Measurements from ENCODE around the gene TMEM150B.

TMEM150B gene

DNA sequence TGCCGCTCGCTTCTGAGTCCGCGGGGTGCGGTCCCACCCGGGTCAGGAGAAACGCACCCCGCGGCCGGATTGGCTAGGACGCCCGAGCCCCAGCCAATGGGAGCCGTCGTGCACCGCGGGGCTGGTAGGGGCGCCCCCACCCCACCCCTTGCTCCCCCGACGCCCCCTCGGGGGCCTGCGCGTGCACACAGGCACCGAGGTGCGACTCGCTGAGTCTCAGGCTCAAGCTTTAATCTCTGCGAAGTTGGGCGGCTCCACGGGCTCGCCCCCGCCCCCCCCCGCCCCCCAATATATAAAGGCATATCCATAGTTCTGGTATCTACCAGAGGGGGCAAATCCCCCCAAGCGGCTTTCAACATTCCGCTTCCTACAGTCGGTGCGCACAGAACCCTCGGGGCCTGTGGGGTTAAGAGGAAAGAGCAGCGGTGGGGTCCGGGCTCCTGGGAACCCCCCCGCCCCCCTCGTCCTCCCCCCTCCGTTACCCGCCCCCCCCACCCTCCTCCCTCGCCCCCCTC is 29.6 kb upstream of the TMEM150B start, which contains the start of gene COX6B2:
Gene COX6B2 (minus strand): TSS at position 22 of the 515 bp plus-strand sequence. CDS start 198 bp downstream, outside the sequence.
- DNase-seq: no peak

DNA sequence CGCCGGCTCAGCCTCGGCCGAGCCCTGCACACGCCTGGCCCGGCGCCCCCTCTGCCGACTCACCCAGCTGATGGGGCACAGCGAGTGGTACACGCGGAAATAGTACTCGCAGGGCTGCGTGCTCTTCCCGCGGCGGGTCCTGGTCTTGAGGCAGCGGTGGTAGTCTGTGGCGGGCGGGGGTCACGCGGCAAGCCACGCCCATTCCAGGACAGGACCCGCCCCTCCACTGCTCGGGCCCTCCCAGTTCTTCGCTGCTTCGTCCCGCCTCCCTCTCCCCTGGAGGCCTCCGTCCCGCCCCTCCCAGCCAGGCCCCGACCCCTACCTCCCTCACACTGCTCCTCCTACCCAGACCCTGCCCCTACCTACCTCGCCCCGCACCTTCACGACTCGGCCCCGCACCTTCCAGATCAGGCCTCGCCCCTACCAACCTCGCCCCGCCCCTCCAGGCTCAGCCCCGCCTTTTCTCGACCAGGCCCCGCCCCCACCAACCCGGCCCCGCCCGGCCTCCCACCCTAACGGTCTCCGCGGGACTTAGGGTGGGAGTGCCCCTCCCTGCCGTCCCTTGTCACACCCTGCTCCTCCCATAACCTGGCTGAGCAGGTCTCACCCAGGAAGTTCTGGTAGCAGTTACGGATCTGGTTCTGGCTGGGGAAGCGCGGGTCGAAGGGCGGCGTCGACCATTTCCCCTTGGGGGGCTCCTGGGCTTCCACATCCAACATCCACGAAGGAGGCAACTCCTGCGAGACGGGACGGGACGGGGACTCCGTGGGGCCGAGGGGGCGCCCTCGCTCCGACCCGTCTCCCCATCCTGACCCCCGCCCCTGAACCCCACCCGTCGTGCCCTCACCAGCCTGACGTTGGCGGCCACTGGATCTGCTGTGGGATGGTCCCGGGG is 28.9 kb upstream of the TMEM150B start:
- DNase-seq: peak; percentile 42

DNA sequence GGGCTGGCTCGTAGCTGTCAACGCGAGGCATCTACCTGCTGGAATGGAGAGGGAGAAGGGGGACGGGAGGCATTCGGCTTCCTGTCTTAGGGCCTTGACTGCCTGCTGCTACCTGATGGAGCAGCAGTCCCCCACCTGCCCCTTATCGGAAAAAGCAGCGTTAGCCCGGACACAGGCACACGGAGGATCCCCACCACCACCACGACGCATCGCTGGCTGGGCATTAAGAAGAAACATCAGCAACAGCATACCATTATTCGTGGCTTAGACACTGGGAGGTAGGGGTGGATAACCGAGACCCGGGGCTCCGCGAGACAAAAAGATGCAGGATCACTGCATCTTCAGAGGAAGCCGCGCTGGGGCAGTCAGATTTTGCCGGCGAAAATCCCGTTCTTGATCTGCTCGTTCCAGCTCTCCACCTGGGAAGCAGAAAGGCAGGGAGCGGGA is 28.2 kb upstream of the TMEM150B start:
- DNase-seq: no peak

DNA sequence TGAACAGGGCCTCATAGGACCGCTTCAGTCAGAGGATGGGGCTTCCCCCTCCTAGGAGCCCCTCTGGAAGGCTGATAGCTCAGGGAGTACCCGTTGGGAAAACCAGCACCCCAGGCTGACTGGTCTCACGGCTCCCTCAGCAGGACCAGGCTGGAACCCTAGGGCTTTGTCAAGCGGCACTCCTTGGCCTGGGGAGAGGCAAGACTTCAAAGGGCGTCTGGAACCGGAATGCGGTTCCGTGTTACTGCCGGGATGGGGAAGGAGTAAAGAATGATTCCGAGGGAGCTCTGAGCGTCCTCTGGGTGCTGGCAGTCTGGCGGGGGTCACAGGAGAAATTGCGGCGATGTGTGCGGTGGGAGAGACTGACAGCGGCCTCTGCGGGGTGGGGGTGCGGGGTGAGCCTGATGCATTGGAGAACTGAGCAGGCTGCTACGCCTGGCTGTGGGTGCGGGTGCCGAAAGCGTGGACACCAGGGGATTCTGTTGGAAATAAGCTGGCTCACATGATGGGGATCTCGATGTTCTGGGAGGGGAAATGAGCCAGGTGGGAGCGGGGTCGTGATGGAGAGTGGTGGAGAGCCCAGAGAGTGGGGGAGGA is 27.5 kb upstream of the TMEM150B start:
- DNase-seq: no peak

DNA sequence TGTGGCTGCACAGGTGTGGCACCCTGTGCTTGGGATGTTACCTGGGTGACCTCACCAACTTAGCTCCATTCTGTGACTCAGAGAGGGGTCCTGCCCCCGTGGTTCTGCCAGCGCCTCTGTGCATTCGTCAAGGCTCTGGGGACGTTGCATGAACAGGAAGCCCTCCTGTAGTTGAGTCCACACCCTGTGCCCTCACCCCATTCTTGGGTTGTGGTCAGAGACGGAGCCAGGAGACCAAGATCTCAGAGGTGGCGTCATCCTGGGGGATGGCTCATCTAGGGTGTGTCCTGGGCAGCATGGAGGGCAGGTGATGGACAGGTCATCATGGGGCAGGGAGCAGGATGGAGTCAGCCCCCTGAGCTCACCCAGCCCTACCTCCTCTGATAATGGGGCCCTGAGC is 26.9 kb upstream of the TMEM150B start:
- DNase-seq: no peak

DNA sequence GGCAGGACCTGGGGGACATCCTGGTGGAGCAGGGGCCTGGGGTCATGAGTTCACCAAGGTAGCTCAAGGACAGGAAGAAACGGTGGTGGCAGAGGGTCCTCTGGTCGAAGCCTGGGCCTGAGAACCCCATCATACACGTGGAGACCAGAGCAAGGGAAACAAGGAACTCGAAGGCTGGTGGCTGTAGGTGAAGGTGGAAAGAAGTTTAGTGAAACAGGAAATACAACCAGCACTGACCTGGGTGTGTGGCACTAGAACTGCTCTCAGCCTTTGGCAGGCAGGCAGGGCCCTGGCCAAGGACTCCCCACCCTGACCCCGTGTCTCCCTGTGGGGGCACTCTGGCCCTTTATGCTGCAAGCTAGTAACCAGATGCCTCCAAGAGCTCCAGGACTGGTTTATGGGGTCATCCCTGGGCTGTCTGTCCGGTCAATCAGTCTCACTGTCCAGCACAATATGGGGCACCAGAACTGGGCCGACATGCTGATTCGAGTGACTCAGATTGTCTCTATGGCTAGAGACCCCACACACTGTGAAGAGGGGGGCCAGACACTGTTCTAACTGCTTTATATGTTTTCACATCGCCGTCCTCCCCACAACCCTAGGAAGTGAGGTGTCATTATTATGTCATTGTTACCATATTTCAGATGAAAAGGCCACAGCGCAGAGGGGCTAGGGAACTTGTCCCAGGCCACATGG is 25.6 kb upstream of the TMEM150B start:
- no peak for DNase-seq

DNA sequence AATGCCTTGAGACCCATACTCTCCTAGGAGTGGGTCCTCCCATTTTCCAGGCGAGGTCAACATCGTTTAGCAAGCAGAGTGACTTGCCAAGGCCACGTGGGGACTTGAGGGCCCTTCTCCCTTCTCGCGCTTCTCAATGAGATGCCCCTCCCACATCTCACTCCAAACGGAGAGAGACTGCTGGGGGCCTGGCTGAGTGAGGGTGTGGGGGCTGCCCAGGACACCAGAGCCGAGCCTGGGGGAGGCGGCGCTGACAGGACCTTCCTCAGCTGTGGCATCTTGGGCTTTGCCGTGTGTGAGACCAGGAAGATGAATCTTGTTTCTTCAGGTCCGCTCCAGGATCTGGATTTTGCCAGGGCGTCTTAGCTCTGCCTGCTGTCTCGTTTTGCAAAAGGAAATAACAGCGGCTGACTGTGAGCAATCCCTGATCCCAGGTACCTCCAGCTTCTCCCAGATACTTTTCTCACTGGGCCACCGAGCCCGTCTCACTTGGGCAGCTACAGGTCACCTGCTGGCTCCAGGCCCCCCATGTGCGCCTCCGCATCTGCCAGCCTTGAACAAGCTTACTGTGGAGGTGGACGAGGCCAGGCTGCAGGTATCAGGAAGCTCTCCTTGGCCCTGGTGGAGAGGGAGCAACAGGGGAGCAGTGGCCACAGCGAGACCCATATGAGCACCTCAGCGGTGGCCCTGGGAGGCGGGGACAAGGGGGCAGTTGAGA is 23.3 kb upstream of the TMEM150B start:
- DNase-seq: no peak

DNA sequence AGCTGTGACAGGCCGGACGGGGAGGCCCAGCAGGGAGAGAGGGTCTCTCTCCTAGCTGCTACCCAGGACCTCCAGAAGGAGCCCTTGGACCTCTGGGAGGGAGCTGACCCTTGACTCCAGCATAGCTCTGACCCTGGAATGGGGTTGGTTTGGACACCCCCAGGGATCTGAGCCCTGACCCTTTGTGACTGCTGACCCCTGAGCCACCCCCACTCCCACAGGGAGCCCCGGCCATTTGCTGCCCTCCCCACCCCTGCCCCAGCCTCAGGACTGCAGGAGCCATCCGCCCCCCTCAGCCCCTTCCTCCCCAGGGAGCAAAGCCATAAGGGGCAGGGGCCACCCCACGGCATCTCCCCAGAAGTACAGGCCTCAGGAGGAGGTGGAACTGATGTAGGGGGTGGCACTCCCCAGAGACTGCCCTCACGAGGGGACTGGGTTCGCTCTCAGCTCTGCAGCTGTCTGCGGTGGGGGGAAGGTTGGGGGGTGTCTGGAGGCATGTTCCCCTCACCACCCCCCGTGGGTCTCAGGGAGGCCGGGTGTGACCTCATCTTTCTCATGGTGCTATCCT is 22.4 kb upstream of the TMEM150B start:
- DNase-seq: no peak

DNA sequence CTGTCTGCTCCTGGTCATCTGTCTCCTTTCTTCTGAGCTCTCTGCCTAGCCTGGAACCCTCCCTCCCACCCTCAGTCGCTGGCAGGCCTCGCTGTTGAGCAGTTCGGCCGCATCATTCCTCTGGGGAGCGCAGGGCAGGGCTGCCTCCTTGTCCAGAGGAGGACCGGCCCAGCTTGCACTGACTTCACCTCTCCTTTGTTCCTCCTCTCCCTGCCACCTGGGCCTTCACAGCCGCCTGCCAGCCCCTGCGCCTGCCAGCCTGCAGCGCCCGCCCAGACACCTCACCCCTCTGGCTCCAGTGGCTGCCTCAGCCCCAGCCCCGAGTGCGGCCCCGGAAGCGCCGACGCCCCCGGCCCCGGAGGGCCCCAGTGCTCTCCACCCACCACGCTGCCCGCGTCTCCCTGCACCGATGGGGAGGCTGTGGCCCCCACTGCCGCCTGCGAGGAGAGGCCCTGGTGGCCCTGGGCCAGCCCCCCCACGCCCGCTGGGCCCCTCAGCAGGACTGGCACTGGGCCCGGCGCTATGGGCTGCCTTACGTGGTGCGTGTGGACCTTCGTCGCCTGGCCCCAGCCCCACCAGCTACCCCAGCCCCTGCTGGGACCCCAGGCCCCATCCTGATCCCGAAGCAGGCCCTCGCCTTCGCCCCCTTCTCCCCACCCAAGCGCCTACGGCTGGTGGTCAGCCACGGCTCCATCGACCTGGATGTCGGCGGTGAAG is 21.7 kb upstream of the TMEM150B start:
- no peak for DNase-seq

DNA sequence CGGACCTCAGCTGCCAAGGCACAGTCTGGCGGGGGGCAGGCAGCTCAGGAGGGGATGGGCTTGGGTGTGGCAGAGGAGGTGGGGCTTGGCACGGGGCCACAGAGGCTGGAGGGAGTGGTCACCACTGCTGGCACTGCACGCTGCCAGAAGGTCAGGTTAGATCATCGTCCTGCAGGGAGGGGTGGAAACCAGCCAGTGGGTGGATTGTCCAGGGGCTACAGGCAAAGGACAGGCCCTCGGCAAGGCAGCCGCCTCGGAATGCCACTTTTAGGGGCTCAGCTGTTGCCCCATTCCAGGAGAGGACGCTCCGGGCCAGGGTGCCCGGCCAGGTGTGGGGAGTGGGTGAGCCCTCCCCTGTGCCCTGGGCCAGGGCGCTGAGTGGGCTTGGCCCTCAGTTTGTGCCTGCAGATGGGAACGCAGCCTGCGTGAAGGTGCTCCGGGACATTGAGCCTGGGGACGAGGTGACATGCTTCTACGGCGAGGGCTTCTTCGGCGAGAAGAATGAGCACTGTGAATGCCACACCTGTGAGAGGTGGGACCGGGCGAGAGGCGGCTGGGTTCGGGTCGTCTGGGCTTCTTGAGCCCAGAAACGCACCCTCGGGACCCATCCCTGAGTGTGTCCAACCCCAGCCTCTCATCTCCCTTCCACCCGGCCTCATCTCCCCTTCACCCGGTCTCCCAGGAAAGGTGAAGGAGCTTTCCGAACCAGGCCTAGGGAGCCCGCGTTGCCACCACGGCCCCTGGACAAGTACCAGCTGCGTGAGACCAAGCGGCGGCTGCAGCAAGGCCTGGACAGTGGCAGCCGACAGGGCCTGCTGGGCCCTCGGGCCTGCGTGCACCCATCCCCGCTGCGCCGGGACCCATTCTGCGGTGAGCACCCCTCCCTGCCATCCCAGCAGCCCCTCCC is 20.9 kb upstream of the TMEM150B start:
- DNase-seq: no peak

DNA sequence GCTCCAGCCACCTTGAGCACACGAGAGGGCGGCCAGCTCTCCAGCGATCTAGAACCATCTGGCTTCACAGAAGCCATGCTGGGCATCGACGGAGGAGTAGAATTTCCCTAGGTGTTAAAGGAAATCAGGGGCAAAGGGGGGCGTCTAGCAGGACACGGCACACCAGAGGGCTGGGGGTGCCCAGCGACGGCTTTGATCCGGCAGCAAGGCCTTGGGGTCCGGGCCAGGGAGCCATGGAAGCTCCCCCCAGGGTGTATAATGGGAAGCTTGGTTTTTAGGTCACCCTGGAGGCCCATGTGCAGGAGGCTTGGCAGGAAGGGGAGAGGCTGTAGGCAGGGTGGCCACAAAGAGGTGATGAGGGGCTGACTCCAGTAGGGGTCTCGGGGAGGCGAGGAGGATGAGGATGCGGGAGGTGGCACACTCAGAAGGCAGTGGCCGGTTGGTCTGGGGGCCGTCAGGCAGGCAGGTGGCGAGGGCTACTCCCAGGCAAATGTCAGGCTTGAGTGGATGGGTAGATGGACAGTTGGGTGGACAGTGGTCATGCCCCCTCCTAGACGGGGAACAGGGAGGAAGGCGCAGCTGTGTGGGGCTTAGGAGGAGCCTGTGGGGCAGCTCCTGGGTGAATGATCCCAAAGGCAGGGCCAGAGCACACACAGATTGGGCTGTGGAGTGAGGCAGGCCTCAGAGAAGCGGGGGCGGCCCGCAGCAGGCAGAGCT is 20.1 kb upstream of the TMEM150B start:
- no peak for DNase-seq

DNA sequence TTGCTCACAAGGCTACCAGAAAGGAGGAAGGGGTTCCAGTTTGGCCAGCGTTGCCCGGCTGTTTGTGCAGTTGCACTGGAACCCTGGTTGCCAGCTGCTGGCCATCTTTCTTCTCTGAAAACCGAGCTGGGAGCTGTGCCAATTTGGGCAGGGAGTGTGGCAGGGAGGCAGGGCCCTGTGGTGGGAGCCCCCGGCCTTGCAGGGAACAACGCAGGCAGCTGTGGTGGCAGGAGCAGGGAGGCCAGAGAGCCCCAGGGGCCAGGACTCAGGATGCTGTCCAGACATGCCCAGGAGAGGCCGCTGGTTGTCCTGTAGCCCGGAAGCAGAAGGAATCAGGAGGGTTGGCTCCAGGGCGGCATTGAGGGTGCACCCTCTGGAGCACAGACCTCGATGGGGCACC is 19.3 kb upstream of the TMEM150B start:
- no peak for DNase-seq

DNA sequence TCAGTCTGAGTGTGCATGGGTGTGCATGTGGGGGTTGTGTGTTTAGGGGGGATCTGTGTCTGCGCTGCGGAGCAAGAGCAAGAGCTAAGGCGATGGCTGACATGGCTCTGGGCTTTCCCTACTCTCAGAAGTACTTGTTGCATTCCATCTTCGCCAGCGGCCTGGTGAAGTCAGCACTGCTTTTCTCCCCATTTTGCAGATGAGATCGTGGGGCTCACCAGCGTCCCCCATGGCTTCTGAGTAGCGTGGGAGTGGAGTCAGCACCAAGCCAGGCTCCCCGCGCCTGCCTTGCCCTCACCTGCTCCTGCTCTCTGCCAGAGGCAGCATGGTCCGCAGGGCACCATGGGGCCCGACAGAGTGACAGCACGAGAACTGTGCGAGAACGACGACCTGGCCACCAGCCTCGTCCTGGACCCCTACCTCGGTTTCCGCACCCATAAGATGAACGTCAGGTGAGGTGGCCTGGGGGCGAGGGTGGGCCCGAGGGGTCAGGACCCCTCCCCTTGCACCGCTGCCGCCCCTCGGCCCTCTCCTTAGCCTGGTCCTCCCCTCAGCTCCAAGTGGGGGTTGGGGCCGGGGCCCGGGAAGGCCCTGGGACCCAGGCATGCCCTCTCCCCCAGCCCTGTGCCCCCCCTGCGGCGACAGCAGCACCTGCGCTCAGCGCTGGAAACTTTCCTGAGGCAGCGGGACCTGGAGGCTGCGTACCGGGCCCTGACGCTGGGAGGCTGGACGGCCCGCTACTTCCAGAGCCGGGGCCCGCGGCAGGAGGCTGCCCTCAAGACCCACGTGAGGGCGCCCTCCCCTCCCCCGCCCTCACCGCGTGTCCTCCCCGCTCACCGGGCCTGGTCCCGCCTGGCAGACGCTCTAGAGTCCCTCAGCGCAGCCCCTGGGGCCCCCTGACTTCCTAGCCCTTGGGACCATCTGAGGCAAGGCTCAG is 16.7 kb upstream of the TMEM150B start:
- DNase-seq: no peak

DNA sequence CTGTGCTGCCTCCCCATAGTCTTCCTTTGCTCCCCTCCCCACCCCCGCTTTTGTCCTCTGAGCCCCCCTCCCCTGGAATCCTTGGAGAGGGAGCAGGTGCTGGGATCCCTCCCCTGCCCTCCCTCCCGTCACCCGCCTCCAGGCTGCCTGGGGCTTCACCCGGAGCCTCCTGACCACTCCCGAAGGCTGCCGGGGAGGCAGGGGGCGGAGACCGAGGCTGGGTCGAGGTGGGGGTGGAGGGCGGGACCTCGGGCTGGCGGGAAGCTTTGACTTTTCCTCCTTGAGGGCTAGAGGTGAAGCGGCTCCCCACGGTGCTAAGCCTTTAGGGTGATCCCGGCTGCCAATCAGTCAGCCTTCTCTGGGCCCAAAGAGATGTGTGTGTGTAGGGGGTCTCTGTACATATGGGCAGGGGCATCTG is 16.0 kb upstream of the TMEM150B start:
- DNase-seq: peak; percentile 42

DNA sequence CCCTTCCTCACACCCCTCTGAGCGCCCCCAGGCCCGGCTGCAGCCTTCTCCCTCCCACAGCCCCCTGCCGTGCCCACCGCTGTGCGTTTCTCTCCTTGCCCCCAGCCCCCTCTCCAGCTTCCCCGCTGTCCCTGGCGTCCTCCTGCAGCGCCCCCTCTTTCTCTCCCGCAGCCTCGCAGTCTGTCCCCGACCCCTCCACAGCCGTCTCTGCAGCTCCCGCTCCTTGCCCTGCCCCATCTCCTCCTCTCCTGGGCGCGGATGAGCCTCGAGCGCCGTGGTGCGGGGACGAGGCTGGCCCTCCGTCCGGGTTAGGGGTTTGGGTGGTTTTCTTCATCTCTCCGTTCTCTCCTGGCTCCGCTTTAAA is 15.6 kb upstream of the TMEM150B start:
- DNase-seq: no peak

DNA sequence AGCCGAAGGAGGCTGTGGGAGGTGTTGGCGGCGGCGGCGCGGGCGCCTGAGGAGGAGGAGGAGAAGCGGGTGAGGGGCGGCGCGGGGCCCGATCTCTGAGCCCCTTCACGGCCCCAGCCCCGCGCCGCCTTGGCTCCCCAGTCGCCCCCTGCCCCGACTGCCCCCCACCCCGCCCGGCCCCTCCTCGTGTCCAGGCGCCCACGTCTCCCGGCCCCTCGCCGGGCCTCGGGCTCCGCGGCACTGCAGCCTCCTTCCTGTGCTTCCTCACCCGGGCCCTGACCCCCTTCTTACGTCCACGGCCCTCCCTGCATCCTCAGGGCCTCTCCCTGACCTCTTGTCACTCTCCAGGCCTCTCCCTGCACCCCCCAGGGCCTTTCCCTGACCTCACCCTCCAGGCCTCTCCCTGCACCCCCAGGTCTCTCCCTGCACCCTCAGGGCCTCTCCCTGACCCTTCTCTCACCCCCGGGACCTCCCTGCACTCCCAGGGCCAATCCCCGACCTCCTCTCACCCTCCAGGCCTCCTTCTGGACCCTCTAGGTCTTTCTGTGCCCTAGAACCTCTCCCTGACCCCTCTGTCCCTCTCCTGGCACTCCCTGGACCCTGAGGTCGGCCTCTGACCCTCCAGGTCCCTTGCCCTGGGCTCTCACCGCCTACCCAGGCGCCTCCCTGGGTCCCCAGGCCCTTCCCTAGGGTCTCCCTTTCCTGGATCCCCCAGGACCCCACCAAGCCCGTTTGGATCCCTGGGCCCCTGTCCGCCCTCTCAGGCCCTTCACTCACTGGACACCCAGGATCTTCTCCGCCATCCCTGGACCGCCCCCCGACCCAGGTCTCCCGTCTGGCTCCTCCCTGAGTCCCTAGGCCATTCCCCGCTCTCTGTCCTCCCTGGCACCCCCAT is 15.0 kb upstream of the TMEM150B start:
- no peak for DNase-seq

DNA sequence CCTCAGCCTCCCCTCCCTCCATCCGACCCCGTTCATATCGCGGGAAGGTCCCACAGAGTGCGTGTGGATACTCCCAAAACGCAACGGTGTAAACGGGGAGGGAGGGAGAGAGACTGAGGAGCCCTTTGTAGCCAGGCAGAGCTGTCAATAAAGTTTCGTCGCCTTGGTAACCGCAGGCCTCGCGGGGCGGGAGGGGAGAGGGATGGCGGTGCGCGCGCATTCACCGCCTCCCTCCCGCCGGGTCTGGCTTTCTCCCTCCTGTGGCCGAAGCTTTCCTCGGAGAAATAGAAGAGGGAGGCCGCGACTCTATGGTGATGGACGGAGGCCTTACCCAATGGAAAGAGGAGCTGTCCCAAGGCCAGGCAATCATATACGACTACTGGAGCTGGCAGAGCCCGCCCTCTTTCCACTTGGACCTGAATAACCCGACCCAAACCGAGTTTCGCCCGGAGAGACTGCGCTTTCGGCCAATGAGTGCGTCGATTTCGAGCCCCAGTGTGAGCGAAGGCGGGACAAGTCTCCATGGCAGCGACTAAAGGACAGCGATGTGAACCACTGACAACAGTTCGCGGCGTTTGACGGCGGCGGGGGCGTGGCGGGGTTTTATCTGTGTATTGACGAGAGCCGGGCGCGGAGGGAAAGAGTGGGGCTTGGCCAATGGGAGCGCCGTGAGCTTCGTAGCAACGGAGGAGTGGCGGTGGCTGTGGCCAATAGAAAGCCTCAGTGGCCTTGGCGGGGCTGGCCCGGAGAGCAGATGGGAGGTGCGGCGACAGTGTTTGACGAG is 14.2 kb upstream of the TMEM150B start, which contains the start of gene KMT5C:
Gene KMT5C (plus strand): TSS at position 772 of the 784 bp plus-strand sequence. CDS start 2,061 bp downstream, outside the sequence.
- peak; percentile 100 for DNase-seq

Measured in GDM1 (cell line).